Endodermal cell (in vitro differentiated cells): ENCODE data around the gene OXGR1. TPM values are rescaled to one million over a fixed set of nuclear protein-coding genes. Genes with fewer than 3 reads are reported as not detected.
"Not testable (repeated sequence)": the region's sequence is repeated elsewhere in the genome, so short reads cannot be mapped to it uniquely, and the experiment has no call there.

ENCODE experiments used
- DNase-seq: peaks from one replicate; pipeline ENCODE4 v3.0.0-alpha.2; 2017
- H3K27ac ChIP-seq: 2 replicates; pipeline ENCODE4 v1.5.1; 2013; ENCODE audit warnings: mild to moderate bottlenecking, low read depth, low read length, moderate library complexity
- H3K27me3 ChIP-seq: 2 replicates; pipeline ENCODE4 v1.6.1; 2013; ENCODE audit warnings: mild to moderate bottlenecking, low read length, moderate library complexity; ENCODE audit not compliant: insufficient read depth, control insufficient read depth, poor library complexity, severe bottlenecking
- H3K36me3 ChIP-seq: 2 replicates; pipeline ENCODE4 v1.7.0; 2013; ENCODE audit warnings: mild to moderate bottlenecking, low read length, moderate library complexity; ENCODE audit not compliant: control insufficient read depth, insufficient read depth
- H3K4me1 ChIP-seq: one replicate; pipeline ENCODE4 v1.7.0; 2013; ENCODE audit warnings: low read length; ENCODE audit not compliant: control insufficient read depth, insufficient read depth
- H3K4me3 ChIP-seq: 2 replicates; pipeline ENCODE4 v1.5.1; 2013; ENCODE audit warnings: mild to moderate bottlenecking, low read length, moderate library complexity
- H3K9ac ChIP-seq: 2 replicates; pipeline ENCODE4 v1.6.1; 2013; ENCODE audit warnings: mild to moderate bottlenecking, low read length, moderate library complexity; ENCODE audit not compliant: poor library complexity, severe bottlenecking; ENCODE audit errors: extremely low read depth
- H3K9me3 ChIP-seq: 2 replicates; pipeline ENCODE4 v1.6.1; 2013; ENCODE audit warnings: mild to moderate bottlenecking, low read length, moderate library complexity; ENCODE audit not compliant: control insufficient read depth
- H3K27ac Mint-ChIP-seq: 2 replicates; pipeline ENCODE4 v1.8.0; 2020; ENCODE audit warnings: mixed read lengths
- H3K27me3 Mint-ChIP-seq: 2 replicates; pipeline ENCODE4 v1.8.0; 2021; ENCODE audit warnings: mild to moderate bottlenecking, mixed read lengths; ENCODE audit not compliant: insufficient read depth
- H3K36me3 Mint-ChIP-seq: 2 replicates; pipeline ENCODE4 v1.8.0; 2020; ENCODE audit warnings: low read depth, mixed read lengths
- H3K4me1 Mint-ChIP-seq: 2 replicates; pipeline ENCODE4 v1.8.0; 2020; ENCODE audit warnings: mixed read lengths
- H3K4me3 Mint-ChIP-seq: 2 replicates; pipeline ENCODE4 v1.8.0; 2020; ENCODE audit warnings: mild to moderate bottlenecking, moderate library complexity, mixed read lengths
- H3K9me3 Mint-ChIP-seq: 2 replicates; pipeline ENCODE4 v1.8.0; 2020; ENCODE audit warnings: mild to moderate bottlenecking, mixed read lengths
- CTCF ChIP-seq: fragments of 200-600 bp; sonication (generic); conservative IDR thresholded peaks from 2 replicates; pipeline ENCODE4 v1.5.0; 2021; ENCODE audit warnings: antibody characterized with exemption, mild to moderate bottlenecking
- WGBS, 2 experiments: methylation state at CpG; one replicate each; pipeline versions ENCODE4 v1.1.5 to v1.1.7; 2013; ENCODE audit warnings: missing lambda C conversion rate in 2 of 2, mixed read lengths in 1 of 2; ENCODE audit not compliant: insufficient coverage in 1 of 2, insufficient read length in 1 of 2; 5-methylcytosine and 5-hydroxymethylcytosine counted together
- total RNA-seq, 2 donors: library from RNA; stranded (reverse); fragmentation: NEBNext Ultra II Directional in 1 of 2; extraction: Animal tissue kit (Norgen Biotek cat#: 25700) in 1 of 2; gene quantifications; 2 replicates in 1 of 2; 3 replicates in 1 of 2; pipeline ENCODE4 v1.2.1, GENCODE V29; 2021

The OXGR1 gene
- total RNA-seq, 2 donors from 2014 or later: 1.4 to 1.6 TPM

- H3K4me3 ChIP-seq: no peak overlapping the region
Observed at GRCh38 chr13:96984051-96984508, 10.2 kb downstream of the OXGR1 start.

GRCh38 chr13:96982672-96983071, 11.6 kb downstream of the OXGR1 start:
- Histone ChIP-seq H3K36me3 (no peaks in the 10 kb centered on the region), H3K9me3 (peaks cover 13% of the 10 kb centered on the region), H3K27ac (no peak overlapping the region), H3K9ac (no peak overlapping the region), H3K4me3 (no peak overlapping the region), H3K27me3 (peaks cover 26% of the 10 kb centered on the region), H3K4me1 (no peaks in the 10 kb centered on the region)
- H3K27ac Mint-ChIP-seq: no peak overlapping the region
- peaks cover 3% of the 10 kb centered on the region for H3K4me1 Mint-ChIP-seq
- no peak overlapping the region for H3K4me3 Mint-ChIP-seq
- peaks cover 46% of the 10 kb centered on the region for H3K27me3 Mint-ChIP-seq
- H3K36me3 Mint-ChIP-seq: no peaks in the 10 kb centered on the region
- WGBS, 2 experiments: 94 to 100% methylated on average over 2 of the region's 2 CpGs
- no peak for TF ChIP-seq CTCF
- H3K9me3 Mint-ChIP-seq: peaks cover 13% of the 10 kb centered on the region
- no peak for DNase-seq

More at GRCh38 chr13:96984051-96984508, 10.2 kb downstream of the OXGR1 start:
- H3K9me3 Mint-ChIP-seq: peaks cover 8% of the 10 kb centered on the region
- TF ChIP-seq CTCF: peak; percentile 74
- peaks cover 3% of the 10 kb centered on the region for H3K4me1 Mint-ChIP-seq
- 54 to 74% methylated on average over 6 of the region's 6 CpGs for whole genome bisulfite sequencing, 2 experiments
- H3K36me3 Mint-ChIP-seq: no peaks in the 10 kb centered on the region
- Histone ChIP-seq H3K36me3 (no peaks in the 10 kb centered on the region), H3K9ac (no peak overlapping the region), H3K9me3 (peaks cover 6% of the 10 kb centered on the region), H3K4me1 (no peaks in the 10 kb centered on the region), H3K27ac (no peak overlapping the region), H3K27me3 (peaks cover 40% of the 10 kb centered on the region)
- no peak overlapping the region for H3K27ac Mint-ChIP-seq
- peak; percentile 58 for DNase-seq
- H3K4me3 Mint-ChIP-seq: peak overlapping the region; percentile 31
- H3K27me3 Mint-ChIP-seq: peaks cover 50% of the 10 kb centered on the region

GRCh38 chr13:96979861-96980260, 14.4 kb downstream of the OXGR1 start:
- H3K4me1 ChIP-seq, H3K4me3 Mint-ChIP-seq, H3K27ac ChIP-seq, H3K36me3 Mint-ChIP-seq, H3K4me1 Mint-ChIP-seq, H3K9ac ChIP-seq, DNase-seq, H3K27me3 ChIP-seq, H3K27ac Mint-ChIP-seq, H3K36me3 ChIP-seq, H3K4me3 ChIP-seq: not testable (repeated sequence)
- peaks cover 31% of the 10 kb centered on the region for H3K9me3 Mint-ChIP-seq
- 83 to 100% methylated on average over 1 of the region's 1 CpG for WGBS, 2 experiments
- peaks cover 42% of the 10 kb centered on the region for H3K27me3 Mint-ChIP-seq
- H3K9me3 ChIP-seq: peaks cover 25% of the 10 kb centered on the region

GRCh38 chr13:96968027-96968426, 26.2 kb downstream of the OXGR1 start:
- H3K4me1 Mint-ChIP-seq: no peaks in the 10 kb centered on the region
- peaks cover 2% of the 10 kb centered on the region for H3K27me3 Mint-ChIP-seq
- H3K27ac Mint-ChIP-seq: no peak overlapping the region
- 88 to 89% methylated on average over 2 of the region's 2 CpGs for WGBS, 2 experiments
- Histone ChIP-seq H3K36me3 (no peaks in the 10 kb centered on the region), H3K27ac (no peak overlapping the region), H3K9me3 (peaks cover 31% of the 10 kb centered on the region), H3K9ac (no peak overlapping the region), H3K4me1 (no peaks in the 10 kb centered on the region), H3K27me3 (no peaks in the 10 kb centered on the region), H3K4me3 (peak overlapping the region; percentile 48)
- peaks cover 51% of the 10 kb centered on the region for H3K9me3 Mint-ChIP-seq
- DNase-seq: no peak
- TF ChIP-seq CTCF: no peak
- no peak overlapping the region for H3K4me3 Mint-ChIP-seq
- no peaks in the 10 kb centered on the region for H3K36me3 Mint-ChIP-seq
